ENCODE data around the gene NDUFA11.
"Not testable (repeated sequence)": the region's sequence is repeated elsewhere in the genome, so short reads cannot be mapped to it uniquely, and the experiment has no call there.

NDUFA11 gene

GRCh38 chr19:5884065-5884811 lies 19.4 kb downstream of the NDUFA11 start:
- DNase-seq = not testable (repeated sequence)

DNA sequence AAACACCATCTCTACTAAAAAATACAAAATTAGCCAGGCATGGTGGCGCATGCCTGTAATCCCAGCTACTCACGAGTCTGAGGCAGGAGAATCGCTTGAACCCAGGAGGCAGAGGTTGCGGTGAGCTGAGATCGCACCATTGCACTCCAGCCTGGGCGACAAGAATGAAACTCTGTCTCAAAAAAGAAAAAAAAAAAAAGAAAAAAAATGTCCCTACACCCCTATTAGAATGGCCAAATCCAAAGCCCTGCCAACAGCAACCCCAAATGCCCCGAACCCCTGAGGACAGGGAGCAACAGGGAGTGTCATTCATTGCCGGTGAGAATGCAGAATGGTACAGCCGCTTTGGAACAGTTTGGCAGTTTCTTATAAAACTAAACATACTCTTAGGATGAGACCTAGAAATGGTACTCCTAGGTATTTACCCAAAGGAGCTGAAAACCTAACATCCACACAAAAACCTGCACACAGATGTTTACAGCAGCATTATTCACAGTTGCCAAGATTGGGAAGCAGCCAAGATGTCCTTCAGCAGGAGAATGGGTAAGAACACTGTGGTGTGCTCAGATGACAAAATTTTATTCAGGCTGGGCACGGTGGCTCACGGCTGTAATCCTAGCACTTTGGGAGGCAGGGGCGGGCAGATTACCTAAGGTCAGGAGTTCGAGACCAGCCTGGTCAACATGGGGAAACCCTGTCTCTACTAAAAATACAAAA lies 20.3 kb downstream of the NDUFA11 start:
- DNase-seq = not testable (repeated sequence)

DNA sequence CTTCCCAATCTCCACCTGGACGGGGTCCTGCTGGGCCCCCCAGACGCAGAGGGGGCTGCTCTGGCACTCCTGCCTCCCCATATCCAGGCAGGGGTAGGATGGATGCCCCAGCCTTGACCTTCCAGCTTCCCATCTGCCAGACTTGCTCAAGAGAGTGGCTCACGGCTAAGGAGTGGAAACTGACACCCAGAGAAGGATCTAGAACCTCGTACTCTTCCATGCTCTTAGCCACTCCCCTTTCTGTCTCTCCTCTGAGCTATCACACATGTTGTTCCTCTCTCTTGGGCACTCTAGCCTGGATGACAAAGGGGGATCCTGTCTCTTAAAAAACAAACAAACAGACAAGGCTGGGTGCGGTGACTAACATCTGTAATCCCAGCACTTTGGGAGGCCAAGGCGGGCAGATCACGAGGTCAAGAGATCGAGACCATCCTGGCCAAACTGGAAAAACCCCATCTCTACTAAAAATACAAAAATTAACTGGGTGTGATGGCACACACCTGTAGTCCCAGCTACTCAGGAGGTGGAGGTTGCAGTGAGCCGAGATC lies 21.1 kb downstream of the NDUFA11 start:
- peak in 2 of 3 experiments; percentile 37 to 69 for DNase-seq

DNA sequence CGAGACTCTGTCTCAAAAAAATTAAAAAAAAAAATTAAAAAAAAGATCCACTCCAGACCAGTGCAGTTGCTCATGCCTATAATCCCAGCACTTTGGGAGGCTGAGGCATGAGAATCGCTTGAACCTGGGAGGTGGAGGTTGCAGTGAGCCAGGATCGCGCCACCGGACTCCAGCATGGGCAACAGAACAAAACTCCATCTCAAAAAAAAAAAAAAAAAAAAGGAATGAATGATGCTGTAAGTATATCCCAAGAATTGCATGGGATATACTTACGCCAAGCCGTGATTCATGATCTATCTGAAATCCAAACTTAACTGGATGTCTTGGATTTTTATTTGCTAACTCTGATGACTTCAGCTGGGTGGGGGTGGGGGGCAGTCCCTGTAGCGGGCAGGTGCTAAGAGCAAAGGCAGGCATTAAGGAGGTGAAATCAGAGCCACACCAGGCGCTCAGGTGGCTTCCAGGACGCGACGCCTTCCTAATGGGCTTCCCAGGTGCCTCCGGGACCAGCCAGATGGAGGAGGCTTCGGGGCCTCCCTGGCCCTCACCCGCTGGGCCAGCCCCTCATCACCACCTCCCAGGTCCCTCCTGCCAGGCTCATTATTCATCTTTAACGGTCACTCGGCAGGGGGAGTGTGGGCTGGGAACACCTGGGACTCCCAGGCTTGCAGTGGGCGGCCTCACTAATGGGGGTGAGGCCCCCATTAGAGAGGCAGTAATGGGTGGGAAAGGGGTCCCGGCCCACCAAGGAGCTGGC lies 21.9 kb downstream of the NDUFA11 start:
- peak; percentile 4 to 94 (median 85) for DNase-seq

DNA sequence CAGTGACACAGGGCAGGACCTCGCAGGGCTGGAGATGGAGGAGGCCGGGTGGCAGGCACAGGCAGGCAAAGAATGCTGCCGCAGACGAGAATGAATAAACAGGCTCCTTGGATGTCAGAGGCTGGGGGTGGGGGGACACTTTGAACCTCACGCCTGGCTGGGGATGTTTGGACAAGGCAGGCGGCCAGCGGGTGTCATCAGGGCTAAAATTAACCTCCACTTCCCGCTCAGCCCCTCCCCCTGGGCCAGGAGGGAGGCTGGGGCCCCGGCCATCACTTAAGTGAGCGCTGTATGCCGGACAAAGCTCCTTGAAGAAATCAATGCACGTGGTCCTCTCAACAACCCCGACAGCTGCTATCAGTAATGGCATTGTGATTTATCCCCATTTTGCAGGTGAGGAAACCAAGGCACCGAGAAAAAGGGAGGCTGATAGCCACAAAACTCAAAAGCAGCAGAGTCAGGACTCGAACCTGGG lies 22.9 kb downstream of the NDUFA11 start:
- DNase-seq = peak in 2 of 3 experiments; percentile 83 to 93

DNA sequence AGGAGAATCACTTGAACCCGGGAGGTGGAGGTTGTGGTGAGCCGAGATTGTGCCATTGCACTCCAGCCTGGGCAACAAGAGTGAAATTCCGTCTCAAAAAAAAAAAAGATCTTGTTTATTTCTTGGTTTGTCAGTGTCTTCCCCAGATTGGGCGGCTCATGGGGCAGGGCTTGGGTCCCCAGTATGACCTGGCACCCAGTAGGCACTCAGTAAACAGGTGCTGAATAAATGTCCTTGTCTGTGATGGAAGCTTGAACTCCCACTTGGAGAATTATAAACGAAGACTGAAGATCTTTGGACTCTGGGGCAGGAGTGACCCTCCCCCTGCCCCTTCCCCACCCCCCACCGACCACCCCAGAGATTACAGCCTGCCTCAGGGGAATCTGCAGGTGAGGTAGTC lies 23.4 kb downstream of the NDUFA11 start:
- DNase-seq = no peak

DNA sequence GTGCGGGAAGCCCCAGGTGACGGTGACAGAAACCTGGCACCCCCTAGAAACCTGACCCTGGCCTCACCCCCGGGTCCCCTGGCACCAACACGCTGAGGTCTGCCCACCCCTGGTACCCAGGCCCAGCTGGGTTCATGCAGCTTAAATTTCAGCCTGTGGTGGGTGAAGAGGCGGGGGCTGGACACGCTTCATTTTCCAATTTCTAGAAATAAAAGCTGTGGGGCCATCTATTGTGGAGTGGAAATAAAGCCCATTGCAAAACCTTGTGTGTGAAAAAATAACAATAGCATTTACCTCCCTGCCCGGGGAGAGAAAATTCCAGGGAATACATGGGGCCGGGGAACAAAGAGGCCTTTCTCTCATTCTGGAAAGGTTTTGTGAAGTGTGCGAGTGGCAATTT lies 25.7 kb downstream of the NDUFA11 start:
- no peak for DNase-seq

DNA sequence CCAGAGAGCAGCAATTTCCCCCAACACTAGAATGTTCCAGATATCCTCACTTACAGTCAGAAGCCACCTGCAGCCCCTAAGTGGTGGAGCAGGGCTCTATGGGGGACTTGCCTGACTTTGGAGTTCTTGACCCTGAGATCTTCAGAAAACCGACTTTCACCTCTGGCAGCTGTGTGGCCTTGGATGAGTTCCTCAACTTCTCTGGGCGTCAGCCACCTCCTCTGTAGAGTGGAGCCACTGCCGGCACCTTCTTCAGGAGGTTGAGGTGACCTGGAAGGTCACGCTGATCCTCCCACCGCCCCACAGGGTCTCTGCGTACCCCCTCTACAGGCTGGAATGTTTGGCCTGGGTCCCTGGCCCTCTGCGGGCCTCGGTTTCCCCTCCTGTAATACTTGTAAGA lies 26.2 kb downstream of the NDUFA11 start:
- no peak for DNase-seq

- DNase-seq = not testable (repeated sequence)
Observed at GRCh38 chr19:5874496-5874895, 29.1 kb downstream of the NDUFA11 start.

DNA sequence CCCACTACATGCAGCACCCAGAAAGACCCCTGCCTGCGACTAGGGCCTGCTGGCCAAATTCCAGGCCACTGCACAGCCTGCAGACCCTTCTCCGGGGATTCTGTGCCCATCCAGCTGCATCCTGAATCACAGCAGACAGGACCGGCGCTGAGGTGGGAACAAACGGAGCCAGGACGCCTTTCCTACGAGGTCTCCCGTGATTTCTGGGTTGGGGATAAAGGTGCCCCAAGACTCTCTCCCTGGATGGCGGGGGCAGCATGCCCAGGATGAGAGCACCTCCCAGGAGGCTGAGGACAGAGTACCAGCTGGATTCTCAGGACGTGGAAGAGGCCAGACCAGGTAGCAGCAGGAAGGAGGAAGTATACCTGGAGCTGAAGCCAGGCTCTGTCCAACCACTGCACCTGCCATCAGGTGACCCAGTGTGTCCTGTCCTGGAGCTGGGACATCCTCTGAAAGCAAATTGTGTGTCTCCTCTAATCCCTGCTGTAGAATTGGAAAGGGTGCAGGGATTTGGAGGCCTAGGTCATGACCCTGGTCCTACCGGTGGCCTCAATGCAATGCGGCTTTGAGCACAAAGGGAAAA lies 29.9 kb downstream of the NDUFA11 start:
- no peak for DNase-seq

- no peak for DNase-seq
Observed at GRCh38 chr19:5870986-5871394, 32.6 kb downstream of the NDUFA11 start.

- no peak for DNase-seq
Observed at GRCh38 chr19:5867201-5868136, 36.1 kb downstream of the NDUFA11 start.

DNA sequence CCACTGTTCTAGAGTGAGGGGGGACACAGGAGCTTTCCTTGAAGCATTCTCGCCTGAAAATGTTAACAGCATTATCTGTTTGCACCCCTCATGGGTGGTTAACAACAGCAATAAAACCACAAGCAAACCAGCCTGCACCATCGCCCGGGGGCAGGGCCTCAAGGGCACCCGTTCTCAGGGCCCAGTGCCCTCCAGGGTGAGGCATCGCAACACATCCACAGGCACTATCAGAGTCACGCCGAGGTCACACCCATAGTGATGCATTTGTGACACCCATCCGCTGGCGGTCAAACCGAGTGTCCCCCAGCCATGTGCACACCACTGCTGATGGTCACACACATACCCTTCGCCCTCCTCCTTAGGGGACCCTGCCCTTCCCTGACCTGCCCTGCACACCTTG lies 37.8 kb downstream of the NDUFA11 start:
- no peak for DNase-seq

GRCh38 chr19:5864725-5865486 lies 38.7 kb downstream of the NDUFA11 start:
- no peak for DNase-seq

DNA sequence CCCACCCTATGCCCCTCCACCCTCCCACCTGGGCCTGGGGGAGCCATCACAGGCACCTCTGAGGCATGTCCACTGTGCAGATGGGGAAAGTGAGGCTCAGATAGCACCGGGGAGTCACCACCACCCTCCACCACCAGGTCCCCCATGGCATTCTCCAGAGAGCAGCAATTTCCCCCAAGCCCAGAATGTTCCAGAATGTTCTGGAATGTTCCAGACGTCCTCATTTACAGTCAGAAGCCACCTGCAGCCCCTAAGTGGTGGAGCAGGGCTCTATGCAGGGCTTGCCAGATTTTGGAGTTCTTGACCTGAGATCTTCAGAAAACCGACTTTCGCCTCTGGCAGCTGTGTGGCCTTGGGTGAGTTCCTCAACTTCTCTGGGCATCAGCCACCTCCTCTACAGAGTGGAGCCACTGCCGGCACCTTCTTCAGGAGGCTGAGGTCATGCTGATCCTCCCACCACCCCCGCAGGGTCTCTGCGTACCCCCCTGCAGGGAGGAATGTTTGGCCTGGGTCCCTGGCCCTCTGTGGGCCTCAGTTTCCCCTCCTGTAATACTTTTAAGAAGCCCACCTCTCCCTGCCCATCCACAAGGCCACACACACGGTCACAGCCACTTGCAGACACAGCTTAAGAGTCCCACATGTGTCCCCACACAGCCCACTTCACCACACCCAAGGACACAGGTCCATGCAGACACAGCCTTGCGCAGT lies 39.4 kb downstream of the NDUFA11 start:
- DNase-seq = no peak

DNA sequence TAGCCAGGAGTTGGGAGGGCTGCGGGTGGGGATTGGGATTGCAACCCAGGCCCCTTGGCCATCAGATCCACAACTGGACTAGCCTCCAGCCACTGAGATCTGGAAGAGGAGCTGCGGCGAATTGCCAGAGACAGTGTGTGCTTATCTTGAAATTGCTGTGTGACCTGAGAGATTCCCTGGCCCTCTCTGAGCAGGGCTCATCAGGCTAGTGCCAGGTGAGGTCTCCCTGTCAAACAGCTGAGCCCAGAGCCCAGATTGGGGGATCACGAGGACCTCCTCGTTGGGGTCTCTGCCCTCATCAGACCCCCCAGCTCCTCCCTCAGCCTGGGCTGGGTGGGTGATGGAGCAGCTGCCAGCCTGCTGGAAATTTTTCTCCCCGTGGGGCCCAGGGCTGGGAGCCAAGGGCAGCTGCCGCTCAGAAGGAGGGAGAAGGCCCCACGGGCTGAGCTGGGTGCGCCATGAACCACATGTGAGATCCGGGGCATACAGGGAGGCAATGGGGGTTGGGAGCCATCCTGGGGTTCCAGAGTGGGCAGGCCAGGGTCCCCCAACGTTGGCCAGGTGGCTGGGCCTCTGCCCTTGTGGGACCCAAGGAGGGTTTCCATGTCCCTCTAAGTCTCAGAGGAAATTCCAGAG lies 40.4 kb downstream of the NDUFA11 start:
- no peak for DNase-seq

DNA sequence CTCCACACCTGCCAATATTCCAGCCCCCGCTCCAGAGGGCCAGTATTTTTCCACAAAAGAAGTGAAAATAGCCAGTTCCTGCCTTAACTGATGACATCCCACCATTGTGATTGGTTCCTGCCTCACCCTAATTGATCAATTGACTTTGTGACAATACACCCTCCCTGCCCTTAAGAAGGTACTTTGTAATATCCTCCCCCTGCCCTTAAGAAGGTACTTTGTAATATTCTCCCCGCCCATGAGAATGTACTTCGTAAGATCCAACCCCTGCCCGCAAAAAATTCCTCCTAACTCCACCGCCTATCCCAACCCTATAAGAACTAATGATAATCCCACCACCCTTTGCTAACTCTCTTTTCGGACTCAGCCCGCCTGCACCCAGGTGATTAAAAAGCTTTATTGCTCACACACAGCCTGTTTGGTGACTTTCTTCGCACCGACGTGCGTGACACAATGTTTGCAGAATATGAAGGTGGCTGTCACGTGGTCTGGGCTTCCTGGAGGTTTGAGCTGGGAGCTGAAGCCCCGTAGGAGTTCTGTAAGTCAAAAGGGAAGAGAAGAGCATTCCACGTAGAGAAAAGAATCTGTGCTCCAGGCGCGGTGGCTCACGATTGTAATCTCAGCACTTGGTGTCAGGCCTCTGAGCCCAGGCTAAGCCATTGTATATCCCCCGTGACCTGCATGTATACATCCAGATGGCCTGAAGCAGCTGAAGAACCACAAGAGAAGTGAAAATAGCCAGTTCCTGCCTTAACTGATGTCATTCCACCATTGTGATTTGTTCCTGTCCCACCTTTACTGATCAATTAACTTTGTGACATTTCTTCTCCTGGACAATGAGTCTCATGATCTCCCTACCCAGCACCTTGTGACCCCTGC lies 46.1 kb downstream of the NDUFA11 start:
- DNase-seq = no peak

- DNase-seq = not testable (repeated sequence)
Observed at GRCh38 chr19:5855151-5855550, 48.4 kb downstream of the NDUFA11 start.

- DNase-seq = not testable (repeated sequence)
Observed at GRCh38 chr19:5854121-5854520, 49.5 kb downstream of the NDUFA11 start.
